ENCODE data around the gene SIRT3. TPM values are rescaled to one million over a fixed set of nuclear protein-coding genes. Genes with fewer than 3 reads are reported as not detected.
"Not testable (repeated sequence)": the region's sequence is repeated elsewhere in the genome, so short reads cannot be mapped to it uniquely, and the experiment has no call there.

Gene SIRT3
- total RNA-seq, 6 experiments from 2014 or later, result 9.2 to 22.0 (median 15.5) TPM

- no peak for TF ChIP-seq CTCF (IDR thresholded peaks at IDR 0.05)
- TF ChIP-seq POLR2A (IDR thresholded peaks at IDR 0.05), result no peak
- H3K9me3 ChIP-seq, result no peaks in the 10 kb centered on the region
- no peak overlapping the region for H3K27ac ChIP-seq
- 93% methylated on average over 5 of the region's 5 CpGs for WGBS (ENCODE audit: insufficient coverage, low coverage, low lambda C conversion rate, missing lambda C conversion rate)
- H3K4me3 ChIP-seq, result no peak overlapping the region
- peaks cover 0 to 13% (median 6%) of the 10 kb centered on the region in 4 donors for H3K4me1 ChIP-seq
- no peak for ATAC-seq
- peaks cover 0 to 52% (median 26%) of the 10 kb centered on the region in 4 donors for H3K36me3 ChIP-seq
- no peak for DNase-seq
- intact Hi-C loops (cut with DNase I), result no loop called here
- H3K27me3 ChIP-seq, result no peaks in the 10 kb centered on the region
Observed at GRCh38 chr11:241634-242033, 5.5 kb upstream of the SIRT3 start.

- DNase-seq, result no peak
- peaks cover 0 to 43% (median 22%) of the 10 kb centered on the region in 4 donors for H3K36me3 ChIP-seq
- intact Hi-C loops (cut with DNase I), result no loop called here
Observed at GRCh38 chr11:240315-240714, 4.2 kb upstream of the SIRT3 start.

GRCh38 chr11:238346-238745 is 2.2 kb upstream of the SIRT3 start:
- 90% methylated on average over 7 of the region's 7 CpGs for WGBS (ENCODE audit: insufficient coverage, low coverage, low lambda C conversion rate, missing lambda C conversion rate)
- H3K4me3 ChIP-seq; H3K27ac ChIP-seq; DNase-seq; ATAC-seq; H3K27me3 ChIP-seq; intact Hi-C loops (cut with DNase I); H3K9me3 ChIP-seq: not testable (repeated sequence)
- Histone ChIP-seq H3K4me1 (peaks cover 0 to 16% (median 7%) of the 10 kb centered on the region in 4 donors), H3K36me3 (peaks cover 0 to 25% (median 8%) of the 10 kb centered on the region in 4 donors)

More at GRCh38 chr11:240315-240714, 4.2 kb upstream of the SIRT3 start:
- Histone ChIP-seq H3K27me3 (no peaks in the 10 kb centered on the region), H3K27ac (no peak overlapping the region), H3K4me3 (no peak overlapping the region), H3K9me3 (no peaks in the 10 kb centered on the region), H3K4me1 (peaks cover 0 to 14% (median 7%) of the 10 kb centered on the region in 4 donors)
- no peak for ATAC-seq
- 18% methylated on average over 1 of the region's 1 CpG for WGBS (ENCODE audit: insufficient coverage, low coverage, low lambda C conversion rate, missing lambda C conversion rate)
- TF ChIP-seq CTCF (IDR thresholded peaks at IDR 0.05) (no peak), POLR2A (IDR thresholded peaks at IDR 0.05) (no peak)

GRCh38 chr11:236774-237767 is 929 bp upstream of the SIRT3 start, which contains the start of gene PSMD13:
Gene PSMD13, plus strand, starts transcription at chr11:236976. Its CDS starts 74 bp downstream, at chr11:237050.
- peaks cover 0 to 16% (median 7%) of the 10 kb centered on the region in 4 donors for H3K4me1 ChIP-seq
- H3K27ac ChIP-seq, result peak within 1 kb of the TSS; percentile 80 to 94 (median 83)
- peak; percentile 91 to 93 (median 93) for ATAC-seq
- no peaks in the 10 kb centered on the region for H3K27me3 ChIP-seq
- peak; percentile 88 to 91 (median 90) for DNase-seq
- TF ChIP-seq CTCF (IDR thresholded peaks at IDR 0.05) (peak in 1 of 4 donors; percentile 0), POLR2A (IDR thresholded peaks at IDR 0.05) (no peak)
- H3K36me3 ChIP-seq, result peaks cover 0 to 18% (median 4%) of the 10 kb centered on the region in 4 donors
- intact Hi-C loops (cut with DNase I), result no loop called here
- no peaks in the 10 kb centered on the region for H3K9me3 ChIP-seq
- 1% methylated on average over 29 of the region's 62 CpGs for WGBS (ENCODE audit: insufficient coverage, low coverage, low lambda C conversion rate, missing lambda C conversion rate)
- H3K4me3 ChIP-seq, result peak within 1 kb of the TSS; percentile 86 to 95 (median 95)

- Histone ChIP-seq H3K36me3 (peaks cover 0 to 6% (median 0%) of the 10 kb centered on the region in 4 donors), H3K4me1 (peaks cover 0 to 16% (median 7%) of the 10 kb centered on the region in 4 donors), H3K9me3 (no peaks in the 10 kb centered on the region), H3K4me3 (peak overlapping the region; percentile 84 to 95 (median 95)), H3K27me3 (no peaks in the 10 kb centered on the region), H3K27ac (peak overlapping the region; percentile 56 to 80 (median 64))
- intact Hi-C loops (cut with DNase I), result no loop called here
- no peak for TF ChIP-seq CTCF (IDR thresholded peaks at IDR 0.05)
- TF ChIP-seq POLR2A (IDR thresholded peaks at IDR 0.05), result no peak
- DNase-seq (no peak), ATAC-seq (peak in 1 of 4 donors; percentile 4)
- WGBS (ENCODE audit: insufficient coverage, low coverage, low lambda C conversion rate, missing lambda C conversion rate), result under 1% methylated on average over 13 of the region's 13 CpGs
Observed at GRCh38 chr11:235609-235996, 539 bp downstream of the SIRT3 start.
